Lung (tissue), 12 donors: Measurements from ENCODE around the gene GPR25. TPM values are rescaled to one million over a fixed set of nuclear protein-coding genes. Genes with fewer than 3 reads are reported as not detected.
"Not testable (repeated sequence)": the region's sequence is repeated elsewhere in the genome, so short reads cannot be mapped to it uniquely, and the experiment has no call there.

Source experiments
- ATAC-seq: fragments of 200-7000 bp; cut with Tn5 transposase; one replicate; pipeline ENCODE4 v1.9.1; 2020; ENCODE audit warnings: moderate number of reproducible peaks; ENCODE audit not compliant: insufficient read depth, low FRiP score
- DNase-seq, 3 donors: peaks; one replicate each; pipeline ENCODE4 v3.0.0-alpha.2; 2013 to 2017
- H3K27ac ChIP-seq, 2 donors: one replicate each; pipeline ENCODE4 v1.5.1; 2013; ENCODE audit warnings: mild to moderate bottlenecking in 2 of 2, moderate library complexity in 2 of 2, control low read depth in 1 of 2, inconsistent platforms in 1 of 2, low read depth in 1 of 2, low read length in 1 of 2
- H3K27me3 ChIP-seq, 3 donors: one replicate each; pipeline ENCODE4 v1.5.1; 2013; ENCODE audit warnings: low read length in 2 of 3; ENCODE audit not compliant: control insufficient read depth in 3 of 3, insufficient read depth in 3 of 3
- H3K36me3 ChIP-seq, 4 donors: one replicate each; pipeline ENCODE4 v1.5.1; 2013; ENCODE audit warnings: low read length in 4 of 4, mild to moderate bottlenecking in 1 of 4, moderate library complexity in 1 of 4; ENCODE audit not compliant: control insufficient read depth in 4 of 4, insufficient read depth in 4 of 4
- H3K4me1 ChIP-seq, 5 donors: one replicate each; pipeline ENCODE4 v1.5.1; 2013; ENCODE audit warnings: low read length in 5 of 5, mild to moderate bottlenecking in 2 of 5, moderate library complexity in 1 of 5; ENCODE audit not compliant: control insufficient read depth in 5 of 5, insufficient read depth in 5 of 5
- H3K4me3 ChIP-seq: one replicate; pipeline ENCODE4 v1.5.1; 2013; ENCODE audit warnings: mild to moderate bottlenecking, control low read depth, moderate library complexity
- H3K9ac ChIP-seq, 2 donors: one replicate each; pipeline ENCODE4 v1.5.1; 2013; ENCODE audit warnings: low read length in 2 of 2, control low read depth in 1 of 2; ENCODE audit not compliant: insufficient read depth in 1 of 2
- H3K9me3 ChIP-seq, 4 donors: one replicate each; pipeline ENCODE4 v1.5.1; 2013; ENCODE audit warnings: low read length in 3 of 4, mild to moderate bottlenecking in 1 of 4, moderate library complexity in 1 of 4; ENCODE audit not compliant: control insufficient read depth in 4 of 4, insufficient read depth in 3 of 4
- CTCF ChIP-seq: IDR thresholded peaks from 2 replicates; pipeline ENCODE4 v1.5.1; 2012; ENCODE audit warnings: mild to moderate bottlenecking; ENCODE audit errors: control extremely low read depth, extremely low read depth
- WGBS, 2 donors: extraction: QIAGEN DNeasy Blood & Tissue Kit; methylation state at CpG; one replicate each; pipeline ENCODE4 v1.1.7; 2013; 5-methylcytosine and 5-hydroxymethylcytosine counted together
- polyA plus RNA-seq, 2 donors: library from polyadenylated mRNA; stranded (reverse); fragments of 200-250 nt; gene quantifications; one replicate each; pipeline ENCODE4 v1.2.1, GENCODE V29; 2013
- total RNA-seq, 2 donors: library from RNA; depleted of rRNA in 1 of 2; stranded (reverse); fragments of >200 nt in 1 of 2; gene quantifications; one replicate each; pipeline ENCODE4 v1.2.1, GENCODE V29; 2014 to 2021
- donor health status: control.
- donor health status: control.
- donor health status: Bipolar disorder and iron deficiency.
- donor health status: healthy.
- donor health status: DM: yes; HTN: yes; CAD: no.

GPR25 gene
- total and polyA plus RNA-seq, 4 donors, result 0.16 to 1.0 (median 0.63) TPM

GRCh38 chr1:200911361-200911760 is 38.6 kb downstream of the GPR25 start:
- no peak overlapping the region for H3K9ac ChIP-seq
- WGBS, 2 donors, result 91 to 95% methylated on average over 24 of the region's 24 CpGs
- H3K4me3 ChIP-seq, result no peak overlapping the region
- H3K36me3 ChIP-seq, result peaks cover 0 to 2% (median 0%) of the 10 kb centered on the region in 4 donors
- no peak for TF ChIP-seq CTCF
- DNase-seq (no peak), ATAC-seq (no peak)
- no peaks in the 10 kb centered on the region for H3K27me3 ChIP-seq
- H3K27ac ChIP-seq, result no peak overlapping the region
- peaks cover 0 to 1% (median 0%) of the 10 kb centered on the region in 4 donors for H3K9me3 ChIP-seq
- H3K4me1 ChIP-seq, result no peaks in the 10 kb centered on the region

GRCh38 chr1:200911936-200912335 is 39.2 kb downstream of the GPR25 start:
- H3K9me3 ChIP-seq, H3K27ac ChIP-seq, ATAC-seq, H3K36me3 ChIP-seq, H3K27me3 ChIP-seq, H3K4me1 ChIP-seq, H3K9ac ChIP-seq, H3K4me3 ChIP-seq, DNase-seq: not testable (repeated sequence)
- 86 to 93% methylated on average over 9 to 15 of the region's 21 CpGs for WGBS, 2 donors

- Histone ChIP-seq H3K36me3 (peaks cover 0 to 2% (median 0%) of the 10 kb centered on the region in 4 donors), H3K4me1 (no peaks in the 10 kb centered on the region), H3K9me3 (peaks cover 0 to 1% (median 0%) of the 10 kb centered on the region in 4 donors), H3K9ac (no peak overlapping the region), H3K27ac (no peak overlapping the region), H3K27me3 (no peaks in the 10 kb centered on the region), H3K4me3 (no peak overlapping the region)
- ATAC-seq (no peak), DNase-seq (no peak)
- WGBS, 2 donors, result 91 to 94% methylated on average over 13 of the region's 13 CpGs
- no peak for TF ChIP-seq CTCF
Measured at GRCh38 chr1:200912737-200913407, 40.1 kb downstream of the GPR25 start.

GRCh38 chr1:200916152-200916551 is 43.4 kb downstream of the GPR25 start:
- Histone ChIP-seq H3K27ac (no peak overlapping the region), H3K4me1 (no peaks in the 10 kb centered on the region), H3K36me3 (peaks cover 0 to 2% (median 0%) of the 10 kb centered on the region in 4 donors), H3K9ac (no peak overlapping the region), H3K4me3 (no peak overlapping the region), H3K9me3 (no peaks in the 10 kb centered on the region), H3K27me3 (no peaks in the 10 kb centered on the region)
- 51 to 64% methylated on average over 15 to 22 of the region's 22 CpGs for WGBS, 2 donors
- DNase-seq, result no peak
- TF ChIP-seq CTCF, result no peak
- no peak for ATAC-seq
